ENCODE results near the gene PIK3AP1. TPM values are rescaled to one million over a fixed set of nuclear protein-coding genes. Genes with fewer than 3 reads are reported as not detected.

Gene PIK3AP1
- total and polyA plus RNA-seq, 8 donors = 2.6 to 14.5 (median 6.4) TPM; not detected in 1

DNA sequence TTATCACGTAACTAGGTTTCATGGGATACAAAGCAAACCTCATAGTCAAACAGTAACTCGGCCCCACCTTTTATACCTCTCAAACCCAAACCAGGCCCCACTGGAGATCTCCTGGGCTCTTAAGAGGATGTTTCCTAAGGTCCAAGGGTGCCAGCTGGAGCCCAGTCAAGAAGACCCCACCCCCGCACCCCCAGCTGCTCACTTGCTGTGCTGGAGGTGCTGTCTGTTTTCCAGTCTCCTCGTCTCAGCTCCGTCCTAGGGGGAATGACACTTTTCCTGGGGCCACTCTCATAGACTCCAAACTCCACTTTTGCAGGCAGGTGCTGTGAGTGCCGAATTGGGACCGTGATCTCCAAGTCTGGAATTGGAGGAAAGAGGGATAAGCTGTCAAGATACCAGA lies 110.8 kb downstream of the PIK3AP1 start:
- DNase-seq = no peak
- peaks cover 16 to 56% (median 38%) of the 10 kb centered on the region in 4 donors for H3K4me1 ChIP-seq
- H3K4me3 ChIP-seq = no peak overlapping the region
- TF ChIP-seq EP300 (IDR thresholded peaks at IDR 0.05) (no peak), POLR2A (IDR thresholded peaks at IDR 0.05) (no peak), POLR2AphosphoS5 (IDR thresholded peaks at IDR 0.05) (no peak)
- TF ChIP-seq, protein P1, sequence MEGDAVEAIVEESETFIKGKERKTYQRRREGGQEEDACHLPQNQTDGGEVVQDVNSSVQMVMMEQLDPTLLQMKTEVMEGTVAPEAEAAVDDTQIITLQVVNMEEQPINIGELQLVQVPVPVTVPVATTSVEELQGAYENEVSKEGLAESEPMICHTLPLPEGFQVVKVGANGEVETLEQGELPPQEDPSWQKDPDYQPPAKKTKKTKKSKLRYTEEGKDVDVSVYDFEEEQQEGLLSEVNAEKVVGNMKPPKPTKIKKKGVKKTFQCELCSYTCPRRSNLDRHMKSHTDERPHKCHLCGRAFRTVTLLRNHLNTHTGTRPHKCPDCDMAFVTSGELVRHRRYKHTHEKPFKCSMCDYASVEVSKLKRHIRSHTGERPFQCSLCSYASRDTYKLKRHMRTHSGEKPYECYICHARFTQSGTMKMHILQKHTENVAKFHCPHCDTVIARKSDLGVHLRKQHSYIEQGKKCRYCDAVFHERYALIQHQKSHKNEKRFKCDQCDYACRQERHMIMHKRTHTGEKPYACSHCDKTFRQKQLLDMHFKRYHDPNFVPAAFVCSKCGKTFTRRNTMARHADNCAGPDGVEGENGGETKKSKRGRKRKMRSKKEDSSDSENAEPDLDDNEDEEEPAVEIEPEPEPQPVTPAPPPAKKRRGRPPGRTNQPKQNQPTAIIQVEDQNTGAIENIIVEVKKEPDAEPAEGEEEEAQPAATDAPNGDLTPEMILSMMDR (IDR thresholded peaks at IDR 0.05) = no peak
- H3K9me3 ChIP-seq = no peaks in the 10 kb centered on the region
- peak overlapping the region; percentile 7 to 88 (median 79) for H3K27ac ChIP-seq
- intact Hi-C loops (cut with DNase I; ENCODE audit: low total_unique reads) = no loop called here
- no peaks in the 10 kb centered on the region for H3K27me3 ChIP-seq
- H3K36me3 ChIP-seq = no peaks in the 10 kb centered on the region
- WGBS, 5 donors = 31 to 63% (median 53%) methylated on average over 7 of the region's 7 CpGs

DNA sequence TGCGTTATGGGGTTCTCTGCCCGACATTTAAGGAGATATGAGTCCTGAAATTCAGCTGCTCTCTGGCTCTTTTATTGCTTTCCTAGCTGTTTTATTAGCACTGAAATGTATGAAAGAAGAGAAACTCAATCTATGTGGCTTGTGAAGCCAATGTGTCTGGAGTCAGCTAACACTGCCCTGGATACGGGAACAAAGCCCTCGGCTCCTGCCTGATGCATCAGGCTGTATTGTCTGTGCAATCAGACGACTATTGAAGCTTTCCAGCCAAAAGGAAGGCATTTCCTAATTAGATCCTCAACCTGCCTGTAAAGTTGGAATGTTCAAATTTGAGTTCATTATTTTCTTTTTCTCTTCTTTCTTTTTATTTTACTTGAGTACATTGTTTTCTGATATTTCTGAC lies 111.5 kb downstream of the PIK3AP1 start:
- Histone ChIP-seq H3K27me3 (no peaks in the 10 kb centered on the region), H3K36me3 (no peaks in the 10 kb centered on the region), H3K4me1 (peaks cover 16 to 49% (median 37%) of the 10 kb centered on the region in 4 donors), H3K27ac (peak overlapping the region in 4 of 5 donors; percentile 20 to 88 (median 82)), H3K4me3 (no peak overlapping the region), H3K9me3 (no peaks in the 10 kb centered on the region)
- no peak for TF ChIP-seq EP300 (IDR thresholded peaks at IDR 0.05)
- TF ChIP-seq, protein P1 (IDR thresholded peaks at IDR 0.05) = no peak
- TF ChIP-seq POLR2AphosphoS5 (IDR thresholded peaks at IDR 0.05) = no peak
- TF ChIP-seq POLR2A (IDR thresholded peaks at IDR 0.05) = no peak
- no peak for DNase-seq
- 44 to 62% (median 46%) methylated on average over 5 of the region's 5 CpGs for WGBS, 5 donors
- intact Hi-C loops (cut with DNase I; ENCODE audit: low total_unique reads) = no loop called here

DNA sequence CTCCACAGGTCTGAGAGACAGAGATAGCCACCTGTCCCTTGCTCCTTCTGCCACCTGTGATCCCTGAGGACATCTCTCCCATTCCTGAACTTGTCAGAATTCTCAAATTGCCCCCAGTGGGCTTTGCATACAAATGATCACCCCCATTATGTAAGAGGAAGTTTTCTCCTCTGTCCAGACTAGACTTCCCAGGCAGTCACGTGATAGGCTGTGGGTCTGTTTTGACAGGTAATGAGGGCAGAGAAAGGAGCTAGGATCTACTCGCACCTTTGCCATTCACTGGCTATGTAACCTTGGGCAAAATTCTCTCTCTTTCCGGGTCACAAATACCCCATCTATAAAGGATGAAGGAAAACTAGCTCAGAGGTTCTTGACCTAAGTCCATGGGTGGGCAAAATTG lies 112.1 kb downstream of the PIK3AP1 start:
- intact Hi-C loops (cut with DNase I; ENCODE audit: low total_unique reads) = no loop called here
- no peak for DNase-seq
- H3K4me3 ChIP-seq = no peak overlapping the region
- H3K36me3 ChIP-seq = no peaks in the 10 kb centered on the region
- no peak overlapping the region for H3K27ac ChIP-seq
- WGBS, 5 donors = 47 to 69% (median 51%) methylated on average over 3 of the region's 3 CpGs
- no peaks in the 10 kb centered on the region for H3K27me3 ChIP-seq
- TF ChIP-seq, protein P1 (IDR thresholded peaks at IDR 0.05) = no peak
- TF ChIP-seq POLR2A (IDR thresholded peaks at IDR 0.05) = no peak
- TF ChIP-seq EP300 (IDR thresholded peaks at IDR 0.05) = no peak
- no peak for TF ChIP-seq POLR2AphosphoS5 (IDR thresholded peaks at IDR 0.05)
- peaks cover 16 to 46% (median 31%) of the 10 kb centered on the region in 4 donors for H3K4me1 ChIP-seq
- H3K9me3 ChIP-seq = no peaks in the 10 kb centered on the region

- intact Hi-C loops (cut with DNase I; ENCODE audit: low total_unique reads) = no loop called here
- Histone ChIP-seq H3K27me3 (no peaks in the 10 kb centered on the region), H3K4me1 (peaks cover 10 to 42% (median 30%) of the 10 kb centered on the region in 4 donors), H3K27ac (no peak overlapping the region), H3K36me3 (peaks cover 0 to 8% (median 0%) of the 10 kb centered on the region in 4 donors), H3K4me3 (no peak overlapping the region), H3K9me3 (no peaks in the 10 kb centered on the region)
- no peak for DNase-seq
- 90 to 95% (median 93%) methylated on average over 1 of the region's 1 CpG for WGBS, 5 donors
- TF ChIP-seq, protein P1 (IDR thresholded peaks at IDR 0.05) = no peak
- TF ChIP-seq POLR2A (IDR thresholded peaks at IDR 0.05) (no peak), POLR2AphosphoS5 (IDR thresholded peaks at IDR 0.05) (no peak), EP300 (IDR thresholded peaks at IDR 0.05) (no peak)
Observed at GRCh38 chr10:96606946-96607345, 113.4 kb downstream of the PIK3AP1 start.

Data from stomach (tissue), 9 donors.